ENCODE data around the gene ZPLD1.

GRCh38 chr3:102476198-102476597 lies 41.4 kb downstream of the ZPLD1 start:
- TF ChIP-seq POLR2A (IDR thresholded peaks at IDR 0.05; ENCODE audit: low read depth, low read length) (no peak), CTCF (IDR thresholded peaks at IDR 0.05 in 2 of 3, conservative IDR thresholded peaks at IDR 0.05 in 1 of 3; ENCODE audit: control insufficient read depth in 2 of 3, extremely low read depth in 1 of 3, insufficient read depth in 1 of 3, low read depth in 3 of 3, low read length in 3 of 3) (no peak), BCL11A (IDR thresholded peaks at IDR 0.05; ENCODE audit: low read depth, low read length) (no peak), TCF7 (IDR thresholded peaks at IDR 0.05; ENCODE audit: borderline replicate concordance) (no peak), PBX3 (IDR thresholded peaks at IDR 0.05; ENCODE audit: insufficient replicate concordance, low read depth, low read length) (no peak), GABPA (IDR thresholded peaks at IDR 0.05; ENCODE audit: low read depth) (no peak)
